K562 (cell line): ENCODE results near the gene ZNRF2. TPM values are rescaled to one million over a fixed set of nuclear protein-coding genes. Genes with fewer than 3 reads are reported as not detected.
A peak's percentile ranks its signal among the peaks of the same experiment; 100 is the strongest.

ENCODE experiments used
- ATAC-seq: fragments of 200-7000 bp; cut with Tn5 transposase; 3 replicates; pipeline ENCODE4 v1.9.1; 2020; ENCODE audit warnings: moderate library complexity
- BruUV-seq: library from RNA; stranded (reverse); fragments of 400-500 nt; replicated peaks from 2 replicates; lab custom pipeline; 2021; lab: Mats Ljungman, UMichigan
- CTCF ChIA-PET: fragments of 300-600 bp; formaldehyde crosslinking; extraction: SDS; loops from one replicate; lab custom pipeline; 2021; ENCODE audit warnings: low intra/inter-chr PET ratio; lab: Yijun Ruan, JAX
- POLR2A ChIA-PET: fragments of 300-600, 350-650 bp; sonication (Branson Sonifier 250); formaldehyde crosslinking; extraction: SDS; loops from one replicate; lab custom pipeline; 2021; ENCODE audit warnings: antibody characterized with exemption, inconsistent platforms; lab: Yijun Ruan, JAX
- DNase-seq, 4 experiments: peaks; one replicate each; pipeline versions ENCODE4 v3.0.0 to v3.0.0-alpha.2; 2011 to 2018; ENCODE audit warnings: low spot score in 3 of 4, mixed read lengths in 3 of 4; ENCODE audit errors: extremely low read depth in 1 of 4
- FAIRE-seq: peaks from 2 replicates; lab custom pipeline; 2011; peaks lifted over from hg19 to GRCh38; lab: Jason Lieb, UNC
- H2AFZ ChIP-seq: 2 replicates; pipeline ENCODE4 v1.6.0; 2011; ENCODE audit warnings: low read depth, low read length, control low read depth, inconsistent platforms
- H3K27ac ChIP-seq: fragments of 200-600 bp; 3 replicates; pipeline ENCODE4 v1.8.0; 2011; ENCODE audit warnings: low read depth, mild to moderate bottlenecking, control low read depth, inconsistent platforms, low read length, moderate library complexity, mixed read lengths; ENCODE audit errors: extremely low read depth
- H3K27me3 ChIP-seq, 2 experiments: fragments of 300-600 bp in 1 of 2; 2 replicates in 1 of 2; 3 replicates in 1 of 2; pipeline versions ENCODE4 v1.6.0 to v1.8.0; 2011; ENCODE audit warnings: inconsistent platforms in 2 of 2, low read length in 2 of 2, mild to moderate bottlenecking in 1 of 2, mixed read lengths in 1 of 2, moderate library complexity in 1 of 2; ENCODE audit not compliant: control insufficient read depth in 2 of 2, insufficient read depth in 2 of 2
- H3K36me3 ChIP-seq: fragments of 300-600 bp; 3 replicates; pipeline ENCODE4 v1.8.0; 2011; ENCODE audit warnings: mild to moderate bottlenecking, low read length, inconsistent platforms; ENCODE audit not compliant: control insufficient read depth, insufficient read depth
- H3K4me1 ChIP-seq, 2 experiments: fragments of 200-600 bp in 1 of 2; replicated peaks in 1 of 2; 2 replicates in 1 of 2; 3 replicates in 1 of 2; pipeline versions ENCODE4 v1.5.1 to v1.8.0; 2011; ENCODE audit warnings: inconsistent platforms in 2 of 2, low read length in 2 of 2, mild to moderate bottlenecking in 1 of 2, mixed read lengths in 1 of 2, moderate library complexity in 1 of 2; ENCODE audit not compliant: control insufficient read depth in 2 of 2, insufficient read depth in 2 of 2
- H3K4me2 ChIP-seq: 2 replicates; pipeline ENCODE4 v1.6.1; 2011; ENCODE audit warnings: low read length, control low read depth, inconsistent platforms, mixed read lengths; ENCODE audit not compliant: insufficient read depth
- H3K4me3 ChIP-seq: fragments of 200-600 bp; sonication (generic), shearing (Covaris generic); 2 replicates; pipeline ENCODE4 v1.5.1; 2016; ENCODE audit warnings: control low read depth, inconsistent platforms
- H3K79me2 ChIP-seq: fragments of 200-600 bp; 3 replicates; pipeline ENCODE4 v1.8.0; 2011; ENCODE audit warnings: low read length, inconsistent platforms; ENCODE audit not compliant: control insufficient read depth, insufficient read depth
- H3K9ac ChIP-seq, 2 experiments: 2 replicates each; pipeline versions ENCODE4 v1.6.0 to v1.6.1; 2011; ENCODE audit warnings: low read depth in 2 of 2, low read length in 2 of 2, control low read depth in 1 of 2, inconsistent platforms in 1 of 2, mild to moderate bottlenecking in 1 of 2, mixed read lengths in 1 of 2; ENCODE audit not compliant: insufficient read depth in 1 of 2
- H3K9me1 ChIP-seq: one replicate; pipeline ENCODE4 v1.6.0; 2011; ENCODE audit warnings: inconsistent platforms, mild to moderate bottlenecking, low read length, moderate library complexity; ENCODE audit not compliant: control insufficient read depth, insufficient read depth
- H3K9me3 ChIP-seq: replicated peaks from 2 replicates; pipeline ENCODE4 v1.5.1; 2011; ENCODE audit warnings: low read depth, low read length, inconsistent platforms; ENCODE audit not compliant: control insufficient read depth, insufficient read depth
- H4K20me1 ChIP-seq: replicated peaks from 2 replicates; pipeline ENCODE4 v1.6.1; 2011; ENCODE audit warnings: low read length, inconsistent platforms, mixed read lengths; ENCODE audit not compliant: control insufficient read depth, insufficient read depth
- C11orf30 ChIP-seq: fragments of 450-650 bp; IDR thresholded peaks from 2 replicates; pipeline ENCODE4 v1.6.1; 2016; ENCODE audit warnings: low read depth, mild to moderate bottlenecking
- ESRRA ChIP-seq: fragments of 450-650 bp; IDR thresholded peaks from 2 replicates; pipeline ENCODE4 v1.6.1; 2014; ENCODE audit warnings: low read depth, mild to moderate bottlenecking, moderate library complexity, borderline replicate concordance
- KAT8 ChIP-seq: fragments of 450-650 bp; IDR thresholded peaks from 2 replicates; pipeline ENCODE4 v1.6.1; 2016; ENCODE audit warnings: low read depth, mild to moderate bottlenecking
- TAL1 ChIP-seq: fragments of 450-650 bp; IDR thresholded peaks from 2 replicates; pipeline ENCODE4 v1.6.1; 2016; ENCODE audit warnings: mild to moderate bottlenecking
- ZNF143 ChIP-seq: sonication (generic); formaldehyde crosslinking; IDR thresholded peaks from 2 replicates; pipeline ENCODE4 v1.9.0; 2022; ENCODE audit warnings: mild to moderate bottlenecking, missing genetic modification reagents
- ZNF274 ChIP-seq: IDR thresholded peaks from 2 replicates; pipeline ENCODE4 v1.6.1; 2011; ENCODE audit warnings: low read depth, mild to moderate bottlenecking, low read length, moderate library complexity, borderline replicate concordance
- ZNF316 ChIP-seq: fragments of 450-650 bp; IDR thresholded peaks from 2 replicates; pipeline ENCODE4 v1.6.1; 2016
- WGBS: fragments of 100-300 bp; shearing (Covaris generic); methylation state at CpG from one replicate; pipeline ENCODE4 v1.1.6; 2016; ENCODE audit warnings: low coverage, mixed read lengths; ENCODE audit not compliant: insufficient coverage; ENCODE audit errors: missing lambda C conversion rate; 5-methylcytosine and 5-hydroxymethylcytosine counted together
- in situ Hi-C: fragments of 300-500 bp; cut with MboI; formaldehyde crosslinking; loops from 4 replicates; pipeline ENCODE4 v1.15.0; 2018; ENCODE audit warnings: inconsistent platforms, mixed read lengths
- intact Hi-C: fragments of 100-400 bp; cut with micrococcal nuclease; formaldehyde crosslinking; loops from 2 replicates; pipeline ENCODE4 v1.14.2; 2022
- polyA plus RNA-seq, 8 experiments: library from polyadenylated mRNA; depleted of rRNA in 4 of 8; stranded (reverse) in 5 of 8; unstranded in 3 of 8; fragments of >200 nt; fragmentation: Nextera tagmentation in 2 of 8; fragmentation: Illumina TruSeq in 1 of 8; extraction: Ambion mirVana in 2 of 8; extraction: Trizol in 1 of 8; gene quantifications; 2 replicates each; pipeline versions ENCODE4 v1.2.1 to v1.2.3, GENCODE V29; 2011 to 2014; ENCODE audit warnings: inconsistent platforms in 1 of 8, missing spikeins in 1 of 8
- total RNA-seq, 7 experiments: library from RNA; depleted of rRNA in 6 of 7; stranded (reverse); fragments of >200 nt in 6 of 7; fragmentation: Illumina TruSeq in 2 of 7; extraction: Trizol in 2 of 7; gene quantifications; 2 replicates each; pipeline versions ENCODE4 v1.2.1 to v1.2.3, GENCODE V29; 2011 to 2021; ENCODE audit warnings: low replicate concordance in 1 of 7
- TF ChIP-seq, protein P1 (sequence below): fragments of 450-650 bp; IDR thresholded peaks from one replicate; pipeline ENCODE4 v1.6.1; 2018; ENCODE audit warnings: mild to moderate bottlenecking, moderate library complexity; ENCODE audit not compliant: partially characterized antibody

Gene ZNRF2
- total and polyA plus RNA-seq, 9 of the 15 experiments (the other 6 are each of a cell fraction or from before 2014, with no cell fraction given): 1.1 to 13.9 (median 5.5) TPM

DNA sequence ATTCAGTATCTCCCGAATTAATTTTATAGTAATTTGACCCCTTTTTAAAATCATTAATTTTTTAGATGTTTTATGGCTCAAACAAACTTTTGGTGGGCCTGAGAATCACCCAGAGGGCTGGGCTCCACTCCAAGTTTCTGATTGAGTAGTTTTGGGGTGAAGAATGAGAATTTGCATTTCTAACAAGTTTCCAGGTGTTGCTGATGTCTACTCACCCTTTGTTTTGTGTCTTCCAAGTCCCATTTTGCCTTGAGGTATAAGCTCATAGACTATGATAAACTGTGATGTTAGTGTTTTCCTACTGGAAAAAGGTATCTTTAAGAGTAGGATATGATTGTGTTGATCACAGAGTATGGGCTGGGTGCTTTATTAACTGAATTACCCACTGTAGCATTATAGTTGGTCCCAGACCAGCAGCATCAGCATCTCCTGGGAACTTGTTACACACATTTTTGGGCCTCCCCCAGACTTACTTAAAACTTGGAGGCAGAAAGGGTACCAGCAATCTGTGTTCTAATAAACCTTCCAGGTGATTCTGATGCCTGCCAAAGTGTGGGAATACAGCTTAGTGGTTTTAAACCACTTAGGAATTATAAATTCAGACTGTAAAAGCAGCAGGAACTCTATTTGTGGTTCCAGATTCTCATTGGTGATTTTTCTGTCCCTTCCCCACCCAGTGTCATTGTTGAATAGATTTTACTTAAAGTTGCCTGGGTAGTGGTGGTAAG, 19.1 kb downstream of the ZNRF2 start (continued):
- TF ChIP-seq, protein P1, sequence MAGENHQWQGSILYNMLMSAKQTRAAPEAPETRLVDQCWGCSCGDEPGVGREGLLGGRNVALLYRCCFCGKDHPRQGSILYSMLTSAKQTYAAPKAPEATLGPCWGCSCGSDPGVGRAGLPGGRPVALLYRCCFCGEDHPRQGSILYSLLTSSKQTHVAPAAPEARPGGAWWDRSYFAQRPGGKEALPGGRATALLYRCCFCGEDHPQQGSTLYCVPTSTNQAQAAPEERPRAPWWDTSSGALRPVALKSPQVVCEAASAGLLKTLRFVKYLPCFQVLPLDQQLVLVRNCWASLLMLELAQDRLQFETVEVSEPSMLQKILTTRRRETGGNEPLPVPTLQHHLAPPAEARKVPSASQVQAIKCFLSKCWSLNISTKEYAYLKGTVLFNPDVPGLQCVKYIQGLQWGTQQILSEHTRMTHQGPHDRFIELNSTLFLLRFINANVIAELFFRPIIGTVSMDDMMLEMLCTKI: no peak
- no peak for TF ChIP-seq ESRRA
- TF ChIP-seq ZNF143 (CRISPR knock-in tag): no peak
- no peak for TF ChIP-seq ZNF274

DNA sequence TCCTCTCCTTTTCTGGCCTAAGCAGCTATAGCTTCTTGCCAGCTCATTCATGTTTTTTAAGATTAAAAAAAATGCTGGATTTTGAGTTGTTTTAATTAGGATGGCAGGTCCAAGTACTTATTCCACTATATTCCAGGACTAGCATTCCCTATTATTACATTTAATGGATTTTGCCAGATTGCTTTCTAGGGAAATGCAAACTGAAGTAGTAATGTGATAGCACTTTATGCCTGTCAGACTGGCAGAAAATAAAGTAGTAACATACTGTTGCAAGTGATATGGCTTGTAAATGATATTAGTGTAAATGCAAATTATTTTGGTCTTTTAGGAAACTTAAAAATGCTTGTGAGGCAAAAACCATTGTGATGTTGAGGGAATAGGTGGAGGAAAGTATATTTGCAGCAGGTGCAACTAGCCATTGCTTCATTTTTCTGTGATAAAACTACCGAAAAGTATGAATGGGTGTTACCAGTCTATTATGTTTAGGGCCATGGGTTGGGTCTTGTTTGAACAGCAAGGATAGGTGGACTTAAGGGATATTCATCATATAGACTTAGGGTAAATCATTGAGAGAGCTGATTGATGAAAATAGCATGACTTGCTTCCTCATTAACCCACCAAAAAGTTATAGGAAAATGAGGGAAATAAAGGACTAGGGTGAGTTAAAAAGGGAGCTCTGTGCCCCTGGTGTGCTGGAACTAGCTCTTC, 19.9 kb downstream of the ZNRF2 start:
- no peak for DNase-seq
- intact Hi-C loops (no loop called here), in situ Hi-C loops (no loop called here)
- H3K4me3 ChIP-seq: no peak overlapping the region
- H3K4me1 ChIP-seq: peaks cover 0 to 6% of the 10 kb centered on the region in 2 experiments; a peak in 3 of 5 replicates
- H3K27me3 ChIP-seq: no peaks in the 10 kb centered on the region
- H3K27ac ChIP-seq: no peak overlapping the region
- no TSS peak for BruUV-seq
- TF ChIP-seq KAT8 (no peak), ZNF316 (peak; percentile 43; the same call in 1 of the 2 replicates), TAL1 (no peak), C11orf30 (peak; percentile 42; the same call in 1 of the 2 replicates)
- no peaks in the 10 kb centered on the region for H4K20me1 ChIP-seq
- ChIA-PET CTCF (no interaction called here), POLR2A (interaction anchor here (1.5 to 2.1 kb wide), 2 partner anchors 9 to 19 kb away, joined by 5 to 6 read pairs; no protein-coding TSS in a partner anchor)
- H3K9me3 ChIP-seq: no peaks in the 10 kb centered on the region
- no peaks in the 10 kb centered on the region for H3K36me3 ChIP-seq
- 33% methylated on average over 1 of the region's 1 CpG for WGBS
- FAIRE-seq: no peak
- peaks cover 62% of the 10 kb centered on the region for H3K79me2 ChIP-seq
- no peak overlapping the region for H3K9ac ChIP-seq
- no peaks in the 10 kb centered on the region for H3K9me1 ChIP-seq
- no peak for ATAC-seq
- no peak overlapping the region for H2AFZ ChIP-seq
- no peak overlapping the region for H3K4me2 ChIP-seq
